ENCODE data around the gene ANKH. TPM values are rescaled to one million over a fixed set of nuclear protein-coding genes. Genes with fewer than 3 reads are reported as not detected.

The ANKH gene
- total and polyA plus RNA-seq, 2 of the 13 experiments (the other 11 are each of a cell fraction or from before 2014, with no cell fraction given): 25.0 to 36.0 TPM

DNA sequence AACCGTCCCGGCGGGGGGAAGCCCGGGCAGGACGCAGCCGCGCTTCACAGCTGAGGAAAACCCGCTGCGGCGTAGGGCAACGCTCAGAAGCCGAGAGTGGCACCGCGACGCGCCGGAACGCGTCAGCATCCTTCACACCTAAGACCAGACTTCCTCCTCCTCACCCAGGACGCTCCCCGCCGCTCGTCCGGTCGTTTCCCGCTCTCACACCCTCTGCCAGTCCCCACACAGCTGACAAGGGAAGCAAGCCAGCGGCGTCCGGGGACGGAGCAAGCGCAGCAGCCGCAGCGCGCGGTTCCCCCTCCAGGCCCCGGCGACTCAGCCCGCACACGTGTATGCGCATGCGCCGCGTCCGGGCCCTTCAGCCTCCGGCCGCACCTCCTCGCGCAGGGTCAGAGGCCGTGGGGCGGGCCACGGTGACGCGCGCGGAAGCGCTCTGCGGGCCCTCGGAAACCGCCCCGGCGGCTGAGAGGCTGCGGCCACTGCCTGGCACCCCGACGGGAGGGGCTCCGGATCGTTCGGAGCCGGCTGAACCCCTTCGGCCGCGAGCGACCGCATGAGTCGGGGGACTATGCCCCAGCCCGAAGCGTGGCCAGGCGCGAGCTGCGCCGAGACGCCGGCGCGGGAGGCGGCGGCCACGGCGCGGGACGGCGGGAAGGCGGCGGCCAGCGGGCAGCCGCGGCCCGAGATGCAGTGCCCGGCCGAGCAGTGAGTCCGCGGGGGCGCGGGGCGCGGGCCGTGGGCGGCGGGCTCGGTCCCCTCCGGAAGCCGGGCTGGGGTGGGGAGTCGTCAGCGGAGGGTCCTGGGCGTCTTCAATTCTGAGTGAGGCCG, 207.1 kb downstream of the ANKH start, which contains the start of gene OTULIN (continued):
- peak; percentile 92 for TF ChIP-seq EEA1 (CRISPR knock-in tag; IDR thresholded peaks at IDR 0.05; ENCODE audit: borderline replicate concordance)
- TF ChIP-seq ZNF274 (CRISPR knock-in tag; IDR thresholded peaks at IDR 0.05): peak; percentile 77
- peak; percentile 67; the same call in 1 of the 2 replicates for TF ChIP-seq MAF1 (CRISPR knock-in tag; IDR thresholded peaks at IDR 0.05; ENCODE audit: borderline replicate concordance)
- no peak for TF ChIP-seq ZNF296 (CRISPR knock-in tag; conservative IDR thresholded peaks at IDR 0.05)
- no peak for TF ChIP-seq HNRNPH1 (optimal IDR thresholded peaks at IDR 0.05; ENCODE audit: low read depth, low read length)
- TF ChIP-seq, protein P1, sequence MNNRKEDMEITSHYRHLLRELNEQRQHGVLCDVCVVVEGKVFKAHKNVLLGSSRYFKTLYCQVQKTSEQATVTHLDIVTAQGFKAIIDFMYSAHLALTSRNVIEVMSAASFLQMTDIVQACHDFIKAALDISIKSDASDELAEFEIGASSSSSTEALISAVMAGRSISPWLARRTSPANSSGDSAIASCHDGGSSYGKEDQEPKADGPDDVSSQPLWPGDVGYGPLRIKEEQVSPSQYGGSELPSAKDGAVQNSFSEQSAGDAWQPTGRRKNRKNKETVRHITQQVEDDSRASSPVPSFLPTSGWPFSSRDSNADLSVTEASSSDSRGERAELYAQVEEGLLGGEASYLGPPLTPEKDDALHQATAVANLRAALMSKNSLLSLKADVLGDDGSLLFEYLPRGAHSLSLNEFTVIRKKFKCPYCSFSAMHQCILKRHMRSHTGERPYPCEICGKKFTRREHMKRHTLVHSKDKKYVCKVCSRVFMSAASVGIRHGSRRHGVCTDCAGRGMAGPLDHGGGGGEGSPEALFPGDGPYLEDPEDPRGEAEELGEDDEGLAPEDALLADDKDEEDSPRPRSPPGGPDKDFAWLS (CRISPR knock-in tag; IDR thresholded peaks at IDR 0.05; ENCODE audit: borderline replicate concordance): peak; percentile 50; the same call in 1 of the 2 replicates
- TF ChIP-seq BHLHE40 (IDR thresholded peaks at IDR 0.05; ENCODE audit: low read length): no peak
- TF ChIP-seq HOXA3 (CRISPR knock-in tag; IDR thresholded peaks at IDR 0.05): peak; percentile 64
- TF ChIP-seq ZNF713 (CRISPR knock-in tag; IDR thresholded peaks at IDR 0.05): 0 out of 2 replicates have a peak, but pooled peaks have one; percentile 85
- no peak for TF ChIP-seq FOXP1 (IDR thresholded peaks at IDR 0.05)
- TF ChIP-seq FOXP1 (CRISPR knock-in tag; IDR thresholded peaks at IDR 0.05): no peak
- TF ChIP-seq ZNF263 (CRISPR knock-in tag; IDR thresholded peaks at IDR 0.05): peak; percentile 47; the same call in 1 of the 2 replicates
- TF ChIP-seq ZC3H13 (CRISPR knock-in tag; IDR thresholded peaks at IDR 0.05): 0 out of 2 replicates have a peak, but pooled peaks have one; percentile 52
- no peak for TF ChIP-seq ZNF383 (CRISPR knock-in tag; IDR thresholded peaks at IDR 0.05; ENCODE audit: borderline replicate concordance)
- 0 out of 2 replicates have a peak, but pooled peaks have one; percentile 69 for TF ChIP-seq ZNF550 (CRISPR knock-in tag; IDR thresholded peaks at IDR 0.05; ENCODE audit: borderline replicate concordance)
- TF ChIP-seq RAD21 (CRISPR knock-in tag; IDR thresholded peaks at IDR 0.05): no peak
- no peak for TF ChIP-seq ATAD3A (CRISPR knock-in tag; IDR thresholded peaks at IDR 0.05)
- TF ChIP-seq FOXA1 (IDR thresholded peaks at IDR 0.05): no peak
- TF ChIP-seq FOXA1 (CRISPR knock-in tag; IDR thresholded peaks at IDR 0.05): no peak; the same call in 1 of the 2 replicates
- TF ChIP-seq MLLT10 (CRISPR knock-in tag; IDR thresholded peaks at IDR 0.05): no peak
- peak; percentile 86 for TF ChIP-seq ZMYM4 (CRISPR knock-in tag; IDR thresholded peaks at IDR 0.05)
- TF ChIP-seq NFKB2 (CRISPR knock-in tag; IDR thresholded peaks at IDR 0.05; ENCODE audit: borderline replicate concordance): peak; percentile 93
- no peak for TF ChIP-seq PHF5A (CRISPR knock-in tag; IDR thresholded peaks at IDR 0.05; ENCODE audit: low read depth, unreplicated experiment)
- no peak for TF ChIP-seq FOXJ3 (CRISPR knock-in tag; IDR thresholded peaks at IDR 0.05; ENCODE audit: borderline replicate concordance)
- TF ChIP-seq, protein P2, sequence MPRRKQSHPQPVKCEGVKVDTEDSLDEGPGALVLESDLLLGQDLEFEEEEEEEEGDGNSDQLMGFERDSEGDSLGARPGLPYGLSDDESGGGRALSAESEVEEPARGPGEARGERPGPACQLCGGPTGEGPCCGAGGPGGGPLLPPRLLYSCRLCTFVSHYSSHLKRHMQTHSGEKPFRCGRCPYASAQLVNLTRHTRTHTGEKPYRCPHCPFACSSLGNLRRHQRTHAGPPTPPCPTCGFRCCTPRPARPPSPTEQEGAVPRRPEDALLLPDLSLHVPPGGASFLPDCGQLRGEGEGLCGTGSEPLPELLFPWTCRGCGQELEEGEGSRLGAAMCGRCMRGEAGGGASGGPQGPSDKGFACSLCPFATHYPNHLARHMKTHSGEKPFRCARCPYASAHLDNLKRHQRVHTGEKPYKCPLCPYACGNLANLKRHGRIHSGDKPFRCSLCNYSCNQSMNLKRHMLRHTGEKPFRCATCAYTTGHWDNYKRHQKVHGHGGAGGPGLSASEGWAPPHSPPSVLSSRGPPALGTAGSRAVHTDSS (CRISPR knock-in tag; conservative IDR thresholded peaks at IDR 0.05): no peak
- TF ChIP-seq, protein P3, sequence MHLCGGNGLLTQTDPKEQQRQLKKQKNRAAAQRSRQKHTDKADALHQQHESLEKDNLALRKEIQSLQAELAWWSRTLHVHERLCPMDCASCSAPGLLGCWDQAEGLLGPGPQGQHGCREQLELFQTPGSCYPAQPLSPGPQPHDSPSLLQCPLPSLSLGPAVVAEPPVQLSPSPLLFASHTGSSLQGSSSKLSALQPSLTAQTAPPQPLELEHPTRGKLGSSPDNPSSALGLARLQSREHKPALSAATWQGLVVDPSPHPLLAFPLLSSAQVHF (CRISPR knock-in tag; IDR thresholded peaks at IDR 0.05): peak; percentile 68; the same call in 1 of the 2 replicates
- peak; percentile 74 to 96 for TF ChIP-seq POLR2A (IDR thresholded peaks at IDR 0.05; ENCODE audit: insufficient read depth in 1 of 2, low read depth in 2 of 2, low read length in 2 of 2)
- peak; percentile 20; the same call in 1 of the 2 replicates for TF ChIP-seq ZNF3 (CRISPR knock-in tag; IDR thresholded peaks at IDR 0.05)
